Tibial artery (tissue), 4 donors: Measurements from ENCODE around the gene NAA35.

ENCODE experiments used
- DNase-seq, 2 donors: peaks; one replicate each; pipeline ENCODE4 v3.0.0-alpha.2; 2019
- H3K27ac ChIP-seq, 2 donors: fragments of 200-600 bp; sonication (generic) in 1 of 2; 1 replicate in 1 of 2; 2 replicates in 1 of 2; pipeline ENCODE4 v1.5.1; 2018 to 2019; ENCODE audit warnings: mild to moderate bottlenecking in 1 of 2
- H3K27me3 ChIP-seq, 2 donors: fragments of 200-600 bp; sonication (generic) in 1 of 2; one replicate each; pipeline versions ENCODE4 v1.5.1 to v1.6.0; 2016 to 2019
- H3K36me3 ChIP-seq, 3 donors: fragments of 200-600 bp; sonication (generic) in 2 of 3; one replicate each; pipeline ENCODE4 v1.5.1; 2016 to 2019; ENCODE audit warnings: mild to moderate bottlenecking in 2 of 3
- H3K4me1 ChIP-seq, 4 donors: fragments of 200-600 bp; sonication (generic) in 2 of 4; 1 replicate in 3 of 4; 2 replicates in 1 of 4; pipeline ENCODE4 v1.5.1; 2016 to 2019
- H3K4me3 ChIP-seq, 2 donors: fragments of 200-600 bp; sonication (generic) in 1 of 2; 1 replicate in 1 of 2; 2 replicates in 1 of 2; pipeline ENCODE4 v1.5.1; 2018 to 2019; ENCODE audit warnings: mild to moderate bottlenecking in 2 of 2
- H3K9me3 ChIP-seq, 3 donors: fragments of 200-600 bp; sonication (generic) in 1 of 3; one replicate each; pipeline ENCODE4 v1.5.1; 2016 to 2019
- CTCF ChIP-seq, 2 experiments: fragments of 200-600 bp in 1 of 2; fragments of 450-650 bp in 1 of 2; IDR thresholded peaks; one replicate each; pipeline ENCODE4 v1.5.1; 2017 to 2019; ENCODE audit warnings: antibody characterized with exemption in 2 of 2, mild to moderate bottlenecking in 1 of 2, moderate library complexity in 1 of 2
- intact Hi-C: fragments of 100-400 bp; cut with DNase I; formaldehyde crosslinking; loops from one replicate; pipeline ENCODE4 v1.15.0; 2023; ENCODE audit warnings: low total_unique reads

NAA35 gene

DNA sequence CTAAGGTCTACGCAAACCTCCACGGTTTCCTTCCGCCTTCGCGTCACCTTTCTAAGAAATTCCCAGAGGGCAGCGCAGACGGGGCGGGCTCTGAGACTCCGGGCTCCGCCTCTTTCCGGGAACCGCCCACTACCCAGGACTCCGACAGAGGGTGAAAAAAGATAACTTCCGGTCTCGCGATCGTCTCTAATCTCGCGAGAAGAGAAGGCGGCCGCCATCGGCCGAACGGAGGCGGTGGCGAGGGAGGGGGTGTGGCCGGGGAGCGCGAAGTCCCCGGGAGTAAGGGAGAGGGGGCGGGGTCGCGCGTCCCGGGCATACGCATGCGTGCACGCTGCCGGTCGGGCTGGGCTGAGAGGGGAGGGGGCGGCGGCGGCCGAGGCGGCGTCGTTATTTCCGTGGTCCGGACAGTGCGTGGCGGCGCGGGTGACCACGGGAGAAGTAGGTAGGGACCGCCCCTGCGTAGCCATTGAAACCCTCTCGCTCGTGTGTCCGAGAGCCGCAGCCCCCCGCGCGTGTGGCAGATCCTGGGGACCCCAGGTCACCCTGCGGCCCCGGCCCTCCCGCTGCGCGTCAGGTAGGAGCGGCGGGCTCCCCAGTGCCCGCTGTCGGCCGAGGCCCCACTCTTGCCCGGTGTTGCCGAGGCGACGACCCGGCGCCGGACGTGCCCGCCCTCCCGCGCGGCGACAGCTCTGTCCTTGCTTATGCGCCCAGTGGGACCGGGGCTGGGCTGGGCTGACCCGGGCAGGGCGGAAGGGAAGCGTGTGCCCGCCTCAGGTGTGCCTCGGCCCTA lies at the start of gene NAA35:
Gene NAA35, plus strand, starts transcription at position 315 of the 790 bp plus-strand sequence. CDS start 1,014 bp downstream, outside the sequence.
- intact Hi-C loops = loop anchor here (10.0 kb wide), 1 partner anchor 344 kb away; the partner anchor contains the start of gene ISCA1
- Histone ChIP-seq H3K36me3 (no peaks in the 10 kb centered on the region), H3K4me1 (peaks cover 0 to 44% (median 24%) of the 10 kb centered on the region in 4 donors), H3K4me3 (peak within 1 kb of the TSS; percentile 87 to 99), H3K9me3 (no peaks in the 10 kb centered on the region), H3K27me3 (no peaks in the 10 kb centered on the region), H3K27ac (peak within 1 kb of the TSS; percentile 90 to 95)
- no peak for TF ChIP-seq CTCF (IDR thresholded peaks at IDR 0.05)
- DNase-seq = peak; percentile 96 to 99

GRCh38 chr9:85892401-85892800 lies 48.5 kb upstream of the NAA35 start:
- Histone ChIP-seq H3K9me3 (no peaks in the 10 kb centered on the region), H3K4me1 (no peaks in the 10 kb centered on the region), H3K4me3 (no peak overlapping the region), H3K27me3 (no peaks in the 10 kb centered on the region), H3K27ac (no peak overlapping the region), H3K36me3 (peaks cover 3 to 24% (median 7%) of the 10 kb centered on the region in 3 donors)
- TF ChIP-seq CTCF (IDR thresholded peaks at IDR 0.05) = no peak
- no peak for DNase-seq
- intact Hi-C loops = no loop called here

DNA sequence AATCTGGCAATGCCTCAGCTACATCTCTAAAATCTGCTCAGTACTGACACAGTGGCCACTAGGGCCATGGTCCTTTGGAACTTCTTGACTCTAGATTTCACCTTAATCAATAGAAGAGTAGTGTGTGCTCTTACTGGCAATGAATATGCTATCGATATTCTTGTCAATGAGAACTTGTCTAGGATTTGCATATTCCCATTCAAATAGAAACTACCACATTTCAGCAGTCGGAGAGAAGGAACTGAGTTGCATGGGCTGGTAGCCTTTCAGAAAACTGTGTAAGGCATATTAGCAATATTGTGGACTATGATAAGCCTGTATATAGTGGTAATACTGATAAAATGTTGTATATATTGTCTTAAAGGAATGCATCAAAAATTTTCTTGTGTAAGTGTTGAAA lies 45.3 kb upstream of the NAA35 start:
- no peaks in the 10 kb centered on the region for H3K4me1 ChIP-seq
- H3K4me3 ChIP-seq = no peak overlapping the region
- intact Hi-C loops = no loop called here
- H3K36me3 ChIP-seq = peaks cover 3 to 24% (median 7%) of the 10 kb centered on the region in 3 donors
- no peak for TF ChIP-seq CTCF (IDR thresholded peaks at IDR 0.05)
- H3K27ac ChIP-seq = no peak overlapping the region
- no peak for DNase-seq
- H3K9me3 ChIP-seq = no peaks in the 10 kb centered on the region
- H3K27me3 ChIP-seq = no peaks in the 10 kb centered on the region

DNA sequence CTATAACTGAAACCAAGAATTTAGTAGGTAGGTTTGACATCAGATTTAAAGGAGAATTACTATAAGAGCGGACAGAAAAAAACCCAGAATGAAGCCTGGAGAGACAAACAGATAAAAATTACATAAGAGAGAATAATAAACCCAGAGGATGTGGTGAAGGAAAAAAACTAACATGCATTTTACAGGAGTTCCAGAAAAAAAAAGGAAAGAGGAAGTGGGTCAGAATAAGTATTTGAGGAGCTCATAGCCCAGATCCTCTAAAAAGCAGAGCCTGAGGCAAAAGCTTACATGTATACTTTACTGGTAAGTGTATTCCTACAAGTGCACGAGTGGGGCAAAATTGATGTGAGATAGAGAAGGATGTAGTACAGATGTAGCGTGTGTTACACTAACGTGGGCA lies 43.1 kb upstream of the NAA35 start:
- no peaks in the 10 kb centered on the region for H3K9me3 ChIP-seq
- TF ChIP-seq CTCF (IDR thresholded peaks at IDR 0.05) = no peak
- no peak overlapping the region for H3K4me3 ChIP-seq
- intact Hi-C loops = no loop called here
- peaks cover 3 to 9% (median 7%) of the 10 kb centered on the region in 3 donors for H3K36me3 ChIP-seq
- DNase-seq = no peak
- no peaks in the 10 kb centered on the region for H3K27me3 ChIP-seq
- H3K27ac ChIP-seq = no peak overlapping the region
- H3K4me1 ChIP-seq = no peaks in the 10 kb centered on the region

DNA sequence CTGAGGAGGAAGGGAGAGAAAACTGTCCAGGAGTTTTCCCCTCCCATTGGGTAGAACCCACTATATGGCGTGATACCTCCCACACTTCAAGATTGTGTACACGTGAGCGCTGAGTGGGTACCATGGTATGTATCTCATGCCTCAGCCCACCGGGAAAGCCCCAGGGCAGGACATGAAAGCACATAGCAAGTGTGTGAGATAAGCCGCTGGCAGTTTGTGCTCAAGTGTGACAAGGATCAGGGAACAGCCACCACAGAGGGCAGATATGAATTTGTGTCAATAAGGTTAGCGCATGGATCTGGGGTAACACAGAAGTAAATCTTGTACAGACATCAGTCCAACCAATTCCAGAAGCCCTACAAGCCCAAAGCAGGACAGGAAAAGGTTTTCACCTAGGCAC lies 42.6 kb upstream of the NAA35 start:
- no peak for TF ChIP-seq CTCF (IDR thresholded peaks at IDR 0.05)
- Histone ChIP-seq H3K4me1 (no peaks in the 10 kb centered on the region), H3K27me3 (no peaks in the 10 kb centered on the region), H3K4me3 (no peak overlapping the region), H3K36me3 (peaks cover 3 to 6% (median 4%) of the 10 kb centered on the region in 3 donors), H3K9me3 (no peaks in the 10 kb centered on the region), H3K27ac (no peak overlapping the region)
- intact Hi-C loops = no loop called here
- DNase-seq = no peak
